H9 (cell line): ENCODE results near the gene GATAD2B. TPM values are rescaled to one million over a fixed set of nuclear protein-coding genes. Genes with fewer than 3 reads are reported as not detected.

ENCODE experiments used
- DNase-seq: peaks from one replicate; pipeline ENCODE4 v3.0.0-alpha.2; 2017
- H2AFZ ChIP-seq: one replicate; pipeline ENCODE4 v1.6.1; 2013; ENCODE audit warnings: mild to moderate bottlenecking, low read length, control low read depth, moderate library complexity
- H2AK5ac ChIP-seq: 2 replicates; pipeline ENCODE4 v1.6.1; 2013; ENCODE audit warnings: low read length, control low read depth, mixed read lengths; ENCODE audit not compliant: insufficient read length
- H2BK120ac ChIP-seq: one replicate; pipeline ENCODE4 v1.6.1; 2013; ENCODE audit warnings: low read depth, mild to moderate bottlenecking, low read length, control low read depth, inconsistent platforms; ENCODE audit not compliant: poor library complexity, severe bottlenecking
- H2BK12ac ChIP-seq: 2 replicates; pipeline ENCODE4 v1.6.1; 2013; ENCODE audit warnings: low read length, control low read depth, mixed read lengths, low read depth; ENCODE audit not compliant: insufficient read length
- H2BK15ac ChIP-seq: 2 replicates; pipeline ENCODE4 v1.6.1; 2013; ENCODE audit warnings: low read depth, low read length, control low read depth
- H2BK20ac ChIP-seq: one replicate; pipeline ENCODE4 v1.6.1; 2013; ENCODE audit warnings: low read depth, mild to moderate bottlenecking, low read length, control low read depth, inconsistent platforms; ENCODE audit not compliant: poor library complexity, severe bottlenecking
- H2BK5ac ChIP-seq: 2 replicates; pipeline ENCODE4 v1.6.1; 2013; ENCODE audit warnings: low read length, control low read depth, mixed read lengths; ENCODE audit not compliant: insufficient read length
- H3K14ac ChIP-seq: 2 replicates; pipeline ENCODE4 v1.6.1; 2013; ENCODE audit warnings: low read length, control low read depth; ENCODE audit not compliant: insufficient read depth
- H3K18ac ChIP-seq: 2 replicates; pipeline ENCODE4 v1.6.1; 2013; ENCODE audit warnings: low read depth, mild to moderate bottlenecking, mixed read lengths, low read length, control low read depth; ENCODE audit not compliant: insufficient read length
- H3K23ac ChIP-seq: 2 replicates; pipeline ENCODE4 v1.6.1; 2013; ENCODE audit warnings: low read length, control low read depth, mixed read lengths, low read depth; ENCODE audit not compliant: insufficient read length
- H3K23me2 ChIP-seq: 2 replicates; pipeline ENCODE4 v1.6.1; 2013; ENCODE audit warnings: low read depth, mild to moderate bottlenecking, mixed read lengths, low read length, control low read depth; ENCODE audit not compliant: insufficient read length, poor library complexity, severe bottlenecking
- H3K27ac ChIP-seq: 2 replicates; pipeline ENCODE4 v1.5.1; 2013; ENCODE audit warnings: low read length, control low read depth, mixed read lengths, low read depth; ENCODE audit not compliant: insufficient read length
- H3K27me3 ChIP-seq: 2 replicates; pipeline ENCODE4 v1.6.1; 2013; ENCODE audit warnings: low read length, control low read depth, inconsistent platforms; ENCODE audit not compliant: insufficient read depth
- H3K4ac ChIP-seq: 2 replicates; pipeline ENCODE4 v1.6.1; 2013; ENCODE audit warnings: low read depth, mild to moderate bottlenecking, control low read depth, inconsistent platforms, low read length, moderate library complexity
- H3K4me1 ChIP-seq: 2 replicates; pipeline ENCODE4 v1.6.1; 2013; ENCODE audit warnings: low read length, control low read depth, inconsistent platforms; ENCODE audit not compliant: insufficient read depth
- H3K4me2 ChIP-seq: 2 replicates; pipeline ENCODE4 v1.6.1; 2013; ENCODE audit warnings: low read length, control low read depth, mixed read lengths; ENCODE audit not compliant: insufficient read length, insufficient read depth
- H3K56ac ChIP-seq: 2 replicates; pipeline ENCODE4 v1.6.1; 2013; ENCODE audit warnings: low read depth, mild to moderate bottlenecking, mixed read lengths, low read length, control low read depth; ENCODE audit not compliant: insufficient read length
- H3K79me1 ChIP-seq: 2 replicates; pipeline ENCODE4 v1.6.1; 2013; ENCODE audit warnings: low read depth, mild to moderate bottlenecking, moderate library complexity, low read length, control low read depth, inconsistent platforms; ENCODE audit not compliant: insufficient read depth, poor library complexity, severe bottlenecking
- H3K79me2 ChIP-seq: 2 replicates; pipeline ENCODE4 v1.6.1; 2013; ENCODE audit warnings: low read length, control low read depth, inconsistent platforms; ENCODE audit not compliant: insufficient read depth
- H3K9ac ChIP-seq: 2 replicates; pipeline ENCODE4 v1.6.1; 2013; ENCODE audit warnings: low read length, control low read depth, mixed read lengths; ENCODE audit not compliant: insufficient read length; ENCODE audit errors: extremely low read depth
- H3K9me3 ChIP-seq: one replicate; pipeline ENCODE4 v1.6.1; 2013; ENCODE audit warnings: low read depth, low read length, inconsistent platforms; ENCODE audit not compliant: control insufficient read depth
- H3T11ph ChIP-seq: one replicate; pipeline ENCODE4 v1.6.1; 2013; ENCODE audit warnings: mild to moderate bottlenecking, low read length, control low read depth, inconsistent platforms
- H4K20me1 ChIP-seq: one replicate; pipeline ENCODE4 v1.6.1; 2013; ENCODE audit not compliant: control insufficient read depth, insufficient read length, insufficient read depth
- H4K5ac ChIP-seq: 2 replicates; pipeline ENCODE4 v1.6.1; 2013; ENCODE audit warnings: low read depth, mild to moderate bottlenecking, mixed read lengths, low read length, control low read depth; ENCODE audit not compliant: insufficient read length
- H4K8ac ChIP-seq: replicated peaks from 2 replicates; pipeline ENCODE4 v1.6.1; 2013; ENCODE audit warnings: low read length, control low read depth, mixed read lengths, low read depth; ENCODE audit not compliant: insufficient read length
- H4K91ac ChIP-seq: 2 replicates; pipeline ENCODE4 v1.6.1; 2013; ENCODE audit warnings: low read depth, mild to moderate bottlenecking, moderate library complexity, mixed read lengths, low read length, control low read depth; ENCODE audit not compliant: insufficient read length
- H3K27ac Mint-ChIP-seq, 3 experiments: 2 replicates in 2 of 3; 3 replicates in 1 of 3; pipeline ENCODE4 v1.8.0; 2020 to 2021; ENCODE audit warnings: mixed read lengths in 3 of 3, mild to moderate bottlenecking in 1 of 3, moderate library complexity in 1 of 3
- H3K27me3 Mint-ChIP-seq: 2 replicates; pipeline ENCODE4 v1.8.0; 2021; ENCODE audit warnings: low read depth, mild to moderate bottlenecking, moderate library complexity, mixed read lengths
- H3K36me3 Mint-ChIP-seq, 3 experiments: 2 replicates in 2 of 3; 3 replicates in 1 of 3; pipeline ENCODE4 v1.8.0; 2020 to 2021; ENCODE audit warnings: low read depth in 3 of 3, mixed read lengths in 3 of 3; ENCODE audit not compliant: insufficient read depth in 1 of 3
- H3K4me1 Mint-ChIP-seq, 2 experiments: 2 replicates each; pipeline ENCODE4 v1.8.0; 2020; ENCODE audit warnings: mixed read lengths in 2 of 2
- H3K4me3 Mint-ChIP-seq, 2 experiments: 2 replicates in 1 of 2; 3 replicates in 1 of 2; pipeline ENCODE4 v1.8.0; 2020 to 2021; ENCODE audit warnings: mild to moderate bottlenecking in 2 of 2, mixed read lengths in 2 of 2, moderate library complexity in 1 of 2
- H3K9me3 Mint-ChIP-seq, 2 experiments: 2 replicates in 1 of 2; 3 replicates in 1 of 2; pipeline ENCODE4 v1.8.0; 2020; ENCODE audit warnings: mild to moderate bottlenecking in 2 of 2, mixed read lengths in 2 of 2, moderate library complexity in 1 of 2
- WGBS: extraction: QIAGEN DNeasy Blood & Tissue Kit; methylation state at CpG from one replicate; pipeline ENCODE4 v1.1.7; 2013; ENCODE audit warnings: missing lambda C conversion rate, low lambda C conversion rate, mixed read lengths; ENCODE audit not compliant: insufficient read length; ENCODE audit errors: extremely low coverage; 5-methylcytosine and 5-hydroxymethylcytosine counted together
- total RNA-seq: library from RNA; stranded (reverse); gene quantifications from 2 replicates; pipeline ENCODE4 v1.2.1, GENCODE V29; 2021
- TF ChIP-seq, protein P1 (sequence below): fragments of 200-600 bp; sonication (generic); conservative IDR thresholded peaks from 3 replicates; pipeline ENCODE4 v1.8.0; 2021; ENCODE audit warnings: antibody characterized with exemption, mild to moderate bottlenecking

The GATAD2B gene
- total RNA-seq, 1 experiment from 2014 or later, result 44.1 TPM

DNA sequence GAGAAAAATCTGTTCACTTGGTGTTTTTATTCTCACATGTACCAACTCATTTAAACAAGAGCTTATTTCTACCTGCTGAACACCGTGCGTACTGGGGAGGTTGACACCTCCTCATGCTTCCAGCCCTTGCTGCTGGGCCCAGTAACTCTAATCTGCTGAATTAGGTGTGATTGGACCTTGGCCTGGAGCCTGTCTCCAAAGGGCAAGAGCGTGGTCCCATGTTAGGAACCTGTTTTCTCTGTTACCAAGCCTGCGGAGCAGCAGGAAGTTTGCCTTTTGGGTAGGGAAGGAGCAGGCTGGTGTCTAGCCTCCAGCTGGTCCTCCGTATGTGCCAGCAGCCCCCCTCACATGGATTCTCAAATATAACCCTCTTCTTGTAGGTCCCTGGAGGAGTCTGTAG lies 158.5 kb downstream of the GATAD2B start:
- DNase-seq, result no peak
- H3K36me3 Mint-ChIP-seq, result peaks cover 50 to 93% (median 85%) of the 10 kb centered on the region in 3 experiments; a peak in 6 of 7 replicates

More for the DNA sequence above, 158.5 kb downstream of the GATAD2B start:
- Histone ChIP-seq H2BK5ac (no peak overlapping the region), H3K18ac (no peak overlapping the region), H3K79me1 (no peaks in the 10 kb centered on the region), H3K27me3 (no peaks in the 10 kb centered on the region), H3K4me1 (no peaks in the 10 kb centered on the region), H3K23me2 (no peaks in the 10 kb centered on the region), H4K5ac (no peak overlapping the region), H2BK20ac (no peak overlapping the region), H2AK5ac (no peak overlapping the region), H3K56ac (no peak overlapping the region), H3K14ac (no peak overlapping the region), H3K27ac (no peak overlapping the region), H3K23ac (no peak overlapping the region), H3K79me2 (no peaks in the 10 kb centered on the region), H3K4ac (no peak overlapping the region), H4K20me1 (no peaks in the 10 kb centered on the region), H2AFZ (no peak overlapping the region), H3K4me2 (no peak overlapping the region), H2BK15ac (no peak overlapping the region), H4K8ac (no peak overlapping the region), H3K9ac (no peak overlapping the region), H2BK120ac (no peak overlapping the region), H4K91ac (no peak overlapping the region), H3T11ph (no peak overlapping the region), H2BK12ac (no peak overlapping the region), H3K9me3 (no peaks in the 10 kb centered on the region)
- Mint-ChIP-seq H3K9me3 (no peaks in the 10 kb centered on the region), H3K27me3 (no peaks in the 10 kb centered on the region), H3K4me3 (no peak overlapping the region), H3K27ac (peak overlapping the region in 1 of 3 experiments; percentile 23; a peak in 1 of 7 replicates), H3K4me1 (peaks cover 0 to under 1% of the 10 kb centered on the region in 2 experiments; a peak in 1 of 4 replicates)
- no CpG with 5 or more reads among the region's 5 CpGs for WGBS
- TF ChIP-seq, protein P1, sequence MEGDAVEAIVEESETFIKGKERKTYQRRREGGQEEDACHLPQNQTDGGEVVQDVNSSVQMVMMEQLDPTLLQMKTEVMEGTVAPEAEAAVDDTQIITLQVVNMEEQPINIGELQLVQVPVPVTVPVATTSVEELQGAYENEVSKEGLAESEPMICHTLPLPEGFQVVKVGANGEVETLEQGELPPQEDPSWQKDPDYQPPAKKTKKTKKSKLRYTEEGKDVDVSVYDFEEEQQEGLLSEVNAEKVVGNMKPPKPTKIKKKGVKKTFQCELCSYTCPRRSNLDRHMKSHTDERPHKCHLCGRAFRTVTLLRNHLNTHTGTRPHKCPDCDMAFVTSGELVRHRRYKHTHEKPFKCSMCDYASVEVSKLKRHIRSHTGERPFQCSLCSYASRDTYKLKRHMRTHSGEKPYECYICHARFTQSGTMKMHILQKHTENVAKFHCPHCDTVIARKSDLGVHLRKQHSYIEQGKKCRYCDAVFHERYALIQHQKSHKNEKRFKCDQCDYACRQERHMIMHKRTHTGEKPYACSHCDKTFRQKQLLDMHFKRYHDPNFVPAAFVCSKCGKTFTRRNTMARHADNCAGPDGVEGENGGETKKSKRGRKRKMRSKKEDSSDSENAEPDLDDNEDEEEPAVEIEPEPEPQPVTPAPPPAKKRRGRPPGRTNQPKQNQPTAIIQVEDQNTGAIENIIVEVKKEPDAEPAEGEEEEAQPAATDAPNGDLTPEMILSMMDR, result no peak
